Astrocyte (in vitro differentiated cells and primary cell): Measurements from ENCODE around the gene GPR62. TPM values are rescaled to one million over a fixed set of nuclear protein-coding genes. Genes with fewer than 3 reads are reported as not detected.

Experiments
- DNase-seq: peaks from one replicate; pipeline ENCODE4 v3.0.0-alpha.2; 2010; ENCODE audit warnings: low read depth
- FAIRE-seq: peaks from 2 replicates; lab custom pipeline; 2011; peaks lifted over from hg19 to GRCh38; lab: Jason Lieb, UNC
- H2AFZ ChIP-seq: 2 replicates; pipeline ENCODE4 v1.6.0; 2012; ENCODE audit warnings: low read depth, low read length, inconsistent platforms
- H3K27ac ChIP-seq: 2 replicates; pipeline ENCODE4 v1.5.1; 2011; ENCODE audit warnings: low read depth, low read length, inconsistent platforms
- H3K27me3 ChIP-seq: 2 replicates; pipeline ENCODE4 v1.6.0; 2011; ENCODE audit warnings: low read length, inconsistent platforms; ENCODE audit not compliant: insufficient read depth
- H3K36me3 ChIP-seq: 2 replicates; pipeline ENCODE4 v1.5.1; 2011; ENCODE audit warnings: low read length, inconsistent platforms; ENCODE audit not compliant: insufficient read depth
- H3K4me1 ChIP-seq: 2 replicates; pipeline ENCODE4 v1.5.1; 2011; ENCODE audit warnings: low read length, inconsistent platforms; ENCODE audit not compliant: insufficient read depth
- H3K4me2 ChIP-seq: 2 replicates; pipeline ENCODE4 v1.6.0; 2012; ENCODE audit warnings: low read length, inconsistent platforms
- H3K4me3 ChIP-seq: 2 replicates; pipeline ENCODE4 v1.5.1; 2011; ENCODE audit warnings: low read depth, mild to moderate bottlenecking, low read length, inconsistent platforms; ENCODE audit not compliant: insufficient read depth
- H3K79me2 ChIP-seq: 2 replicates; pipeline ENCODE4 v1.6.0; 2012; ENCODE audit warnings: mild to moderate bottlenecking, low read length, inconsistent platforms; ENCODE audit not compliant: insufficient read depth
- H3K9ac ChIP-seq: 2 replicates; pipeline ENCODE4 v1.6.0; 2012; ENCODE audit warnings: mild to moderate bottlenecking, low read length, inconsistent platforms
- H3K9me3 ChIP-seq: 2 replicates; pipeline ENCODE4 v1.5.1; 2012; ENCODE audit warnings: low read depth, mild to moderate bottlenecking, low read length, inconsistent platforms; ENCODE audit not compliant: insufficient read depth
- H4K20me1 ChIP-seq: 2 replicates; pipeline ENCODE4 v1.6.0; 2012; ENCODE audit warnings: low read length, inconsistent platforms; ENCODE audit not compliant: insufficient read depth
- H3K27ac Mint-ChIP-seq: one replicate; pipeline ENCODE4 v1.8.0; 2021; ENCODE audit warnings: mild to moderate bottlenecking, mixed read lengths; ENCODE audit not compliant: unreplicated experiment
- H3K27me3 Mint-ChIP-seq: one replicate; pipeline ENCODE4 v1.8.0; 2021; ENCODE audit warnings: low read depth, mixed read lengths; ENCODE audit not compliant: unreplicated experiment
- H3K36me3 Mint-ChIP-seq: one replicate; pipeline ENCODE4 v1.8.0; 2021; ENCODE audit warnings: low read depth, mixed read lengths; ENCODE audit not compliant: unreplicated experiment
- H3K4me1 Mint-ChIP-seq: one replicate; pipeline ENCODE4 v1.8.0; 2021; ENCODE audit warnings: low read depth, mixed read lengths; ENCODE audit not compliant: unreplicated experiment
- H3K4me3 Mint-ChIP-seq: one replicate; pipeline ENCODE4 v1.8.0; 2021; ENCODE audit warnings: mild to moderate bottlenecking, moderate library complexity, mixed read lengths; ENCODE audit not compliant: unreplicated experiment
- H3K9me3 Mint-ChIP-seq: one replicate; pipeline ENCODE4 v1.8.0; 2021; ENCODE audit warnings: mild to moderate bottlenecking, mixed read lengths; ENCODE audit not compliant: unreplicated experiment
- CTCF ChIP-seq: IDR thresholded peaks from 2 replicates; pipeline ENCODE4 v1.5.1; 2011; ENCODE audit warnings: low read depth, mild to moderate bottlenecking, inconsistent platforms, low read length, moderate library complexity; ENCODE audit not compliant: insufficient read depth
- EZH2 ChIP-seq: IDR thresholded peaks from 2 replicates; pipeline ENCODE4 v1.6.1; 2012; ENCODE audit warnings: mild to moderate bottlenecking, low read length, inconsistent platforms; ENCODE audit not compliant: insufficient read depth
- total RNA-seq: library from RNA; stranded (reverse); gene quantifications from 2 replicates; pipeline ENCODE4 v1.2.1, GENCODE V29; 2021

The GPR62 gene
- total RNA-seq, 1 donor from 2014 or later, result not detected

DNA sequence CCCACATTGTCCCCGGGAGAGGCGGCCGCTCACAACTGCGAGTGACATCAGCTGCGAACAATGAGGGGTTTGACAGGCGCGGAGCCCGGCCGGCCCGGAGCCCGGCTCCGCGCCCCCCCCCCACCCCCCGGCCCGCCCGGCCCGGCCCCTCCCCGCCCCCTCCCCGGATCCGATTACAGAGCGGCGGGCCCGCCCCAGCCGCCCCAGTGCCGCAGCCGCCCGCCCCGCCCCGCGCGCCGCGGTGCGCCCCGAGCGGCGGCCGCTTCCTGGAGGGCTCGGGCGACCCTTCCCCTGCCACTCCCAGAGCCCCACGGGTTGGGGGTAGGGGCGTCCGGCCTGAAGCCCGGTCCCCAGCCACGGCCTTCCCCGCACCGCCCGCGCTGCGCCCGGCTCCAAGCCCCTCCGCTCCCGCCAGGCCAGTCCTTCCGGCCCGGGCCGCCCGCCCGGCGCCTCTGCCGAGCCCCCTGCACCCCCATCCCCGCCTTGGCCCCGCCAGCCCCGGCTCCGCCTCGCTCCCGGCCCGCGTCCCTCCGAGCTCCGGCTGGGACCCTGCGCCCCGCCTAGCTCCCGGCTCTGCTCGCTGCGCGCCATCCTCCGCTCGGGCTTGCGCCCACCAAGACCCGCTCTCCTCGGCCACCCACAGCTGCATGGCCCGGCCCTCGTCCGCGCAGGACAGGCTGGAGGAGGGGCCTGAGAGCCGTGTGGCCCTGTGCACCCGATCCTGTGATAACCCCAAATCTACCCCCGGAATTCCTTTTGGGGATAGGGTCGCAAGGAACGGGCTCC lies 12.4 kb downstream of the GPR62 start, which contains the start of gene PCBP4:
PCBP4 (minus strand) TSS at position 71 of the 786 bp plus-strand sequence. CDS start 6,214 bp downstream, outside the sequence.
- Histone ChIP-seq H3K9ac (peak within 1 kb of the TSS; percentile 85), H3K4me1 (peaks cover 15% of the 10 kb centered on the region), H2AFZ (peak within 1 kb of the TSS; percentile 77), H3K27ac (peak within 1 kb of the TSS; percentile 47), H4K20me1 (peaks cover 48% of the 10 kb centered on the region), H3K4me2 (peak within 1 kb of the TSS; percentile 98), H3K27me3 (no peaks in the 10 kb centered on the region), H3K36me3 (no peaks in the 10 kb centered on the region), H3K9me3 (no peaks in the 10 kb centered on the region), H3K4me3 (peak within 1 kb of the TSS; percentile 86), H3K79me2 (peaks cover 44% of the 10 kb centered on the region)
- peaks cover 14% of the 10 kb centered on the region for H3K4me1 Mint-ChIP-seq
- no peak for TF ChIP-seq EZH2
- no peak for TF ChIP-seq CTCF
- peak within 1 kb of the TSS; percentile 90 for H3K4me3 Mint-ChIP-seq
- H3K27ac Mint-ChIP-seq, result no peak within 1 kb of the TSS
- H3K36me3 Mint-ChIP-seq, result peaks cover 11% of the 10 kb centered on the region
- H3K27me3 Mint-ChIP-seq, result no peaks in the 10 kb centered on the region
- DNase-seq (no peak), FAIRE-seq (no peak)
- H3K9me3 Mint-ChIP-seq, result peaks cover 3% of the 10 kb centered on the region

DNA sequence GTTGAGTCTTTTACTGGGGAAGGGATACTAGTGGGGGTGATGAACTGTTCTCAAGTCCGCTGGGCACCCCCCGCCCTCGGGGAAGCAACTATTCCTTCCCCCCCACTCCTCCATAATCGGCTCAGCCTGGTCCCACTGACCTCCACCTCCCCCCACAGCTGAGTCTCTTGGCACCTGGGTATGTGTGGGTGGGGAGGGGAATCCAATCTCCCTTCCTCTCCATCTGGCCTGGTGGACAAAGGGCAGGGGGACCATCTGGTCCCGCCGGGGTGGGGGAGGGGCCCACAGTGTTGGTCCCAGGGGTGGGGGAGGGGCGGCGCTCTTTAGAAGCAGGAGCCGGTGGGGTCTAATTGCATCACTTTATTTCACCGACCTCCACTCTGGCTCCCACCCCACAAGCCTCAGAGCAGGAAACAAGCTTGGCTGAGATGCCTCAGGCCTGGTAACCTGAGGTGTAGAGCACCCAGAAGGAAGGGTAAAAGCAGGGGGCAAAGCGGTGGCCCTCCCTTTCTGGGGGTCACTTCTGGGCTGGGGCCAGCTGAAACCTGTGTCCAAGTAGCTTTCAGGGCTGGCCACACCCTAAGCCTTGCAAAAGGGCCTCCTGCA lies 13.1 kb downstream of the GPR62 start:
- H4K20me1 ChIP-seq, result peaks cover 41% of the 10 kb centered on the region
- no peaks in the 10 kb centered on the region for H3K36me3 ChIP-seq
- no peak for DNase-seq
- peak overlapping the region; percentile 68 for H3K4me3 ChIP-seq
- Mint-ChIP-seq H3K4me1 (peaks cover 14% of the 10 kb centered on the region), H3K36me3 (peaks cover 7% of the 10 kb centered on the region), H3K27ac (no peak overlapping the region), H3K27me3 (no peaks in the 10 kb centered on the region), H3K9me3 (peaks cover 3% of the 10 kb centered on the region), H3K4me3 (peak overlapping the region; percentile 85)
- peak overlapping the region; percentile 92 for H3K4me2 ChIP-seq
- H3K27ac ChIP-seq, result no peak overlapping the region
- peak overlapping the region; percentile 68 for H3K9ac ChIP-seq
- H3K4me1 ChIP-seq, result peaks cover 15% of the 10 kb centered on the region
- no peak for FAIRE-seq
- H3K79me2 ChIP-seq, result peaks cover 40% of the 10 kb centered on the region
- H2AFZ ChIP-seq, result peak overlapping the region; percentile 69
- H3K27me3 ChIP-seq, result no peaks in the 10 kb centered on the region
- TF ChIP-seq CTCF (no peak), EZH2 (no peak)
- no peaks in the 10 kb centered on the region for H3K9me3 ChIP-seq
